Stimulated activated naive CD8-positive, alpha-beta T cell treated with anti-CD3 and anti-CD28 coated beads, Interleukin-15, amount 100 ng/mL, for 72 hours (primary cell): ENCODE data around the gene PGAP2.
"Not testable (repeated sequence)": the region's sequence is repeated elsewhere in the genome, so short reads cannot be mapped to it uniquely, and the experiment has no call there.

Experiments
- ATAC-seq: fragments of 150-1000 bp; cut with Tn5 transposase; 2 replicates; pipeline ENCODE4 v1.10.0; 2021; ENCODE audit warnings: mild to moderate bottlenecking, moderate library complexity
- DNase-seq, 2 donors: peaks; one replicate each; pipeline ENCODE4 v3.0.0; 2021 to 2022
- H3K27ac Mint-ChIP-seq, 2 donors: one replicate each; pipeline ENCODE4 v1.8.0; 2022; ENCODE audit warnings: mild to moderate bottlenecking in 2 of 2, mixed read lengths in 2 of 2, moderate library complexity in 2 of 2
- H3K27me3 Mint-ChIP-seq: one replicate; pipeline ENCODE4 v1.8.0; 2022; ENCODE audit warnings: mixed read lengths
- H3K4me1 Mint-ChIP-seq: one replicate; pipeline ENCODE4 v1.8.0; 2022; ENCODE audit warnings: mild to moderate bottlenecking, mixed read lengths
- H3K4me3 Mint-ChIP-seq, 2 donors: one replicate each; pipeline ENCODE4 v1.8.0; 2022; ENCODE audit warnings: mild to moderate bottlenecking in 2 of 2, mixed read lengths in 2 of 2, moderate library complexity in 1 of 2
- H3K9me3 Mint-ChIP-seq, 2 donors: one replicate each; pipeline ENCODE4 v1.8.0; 2022; ENCODE audit warnings: mixed read lengths in 2 of 2

PGAP2 gene

GRCh38 chr11:3855808-3856491 is 47.6 kb downstream of the PGAP2 start:
- Mint-ChIP-seq H3K4me1 (peaks cover 69% of the 10 kb centered on the region), H3K27ac (peak overlapping the region; percentile 98), H3K4me3 (peak overlapping the region; percentile 97 to 99), H3K9me3 (no peaks in the 10 kb centered on the region), H3K27me3 (no peaks in the 10 kb centered on the region)
- ATAC-seq = peak; percentile 31
- peak; percentile 68 to 76 for DNase-seq

- no peak for ATAC-seq
- Mint-ChIP-seq H3K4me3 (peak overlapping the region; percentile 97 to 99), H3K27ac (peak overlapping the region; percentile 98), H3K9me3 (no peaks in the 10 kb centered on the region), H3K4me1 (peaks cover 80% of the 10 kb centered on the region), H3K27me3 (no peaks in the 10 kb centered on the region)
- no peak for DNase-seq
Measured at GRCh38 chr11:3856856-3857553, 48.6 kb downstream of the PGAP2 start.

- H3K9me3 Mint-ChIP-seq = no peaks in the 10 kb centered on the region
- no peak for ATAC-seq
- H3K27ac Mint-ChIP-seq = peak overlapping the region in 1 of 2 donors; percentile 98
- peak overlapping the region; percentile 97 to 99 for H3K4me3 Mint-ChIP-seq
- H3K27me3 Mint-ChIP-seq = no peaks in the 10 kb centered on the region
- H3K4me1 Mint-ChIP-seq = peaks cover 81% of the 10 kb centered on the region
- no peak for DNase-seq
Measured at GRCh38 chr11:3857628-3858027, 49.3 kb downstream of the PGAP2 start.

- DNase-seq (peak; percentile 41 to 42), ATAC-seq (no peak)
- Mint-ChIP-seq H3K4me1 (peaks cover 77% of the 10 kb centered on the region), H3K27me3 (no peaks in the 10 kb centered on the region), H3K27ac (peak overlapping the region; percentile 84 to 96), H3K4me3 (peak overlapping the region; percentile 97 to 99), H3K9me3 (no peaks in the 10 kb centered on the region)
Measured at GRCh38 chr11:3859373-3859881, 51.1 kb downstream of the PGAP2 start.

GRCh38 chr11:3860375-3860774 is 52.0 kb downstream of the PGAP2 start:
- DNase-seq = no peak
- Mint-ChIP-seq H3K27ac (peak overlapping the region; percentile 42 to 66), H3K27me3 (no peaks in the 10 kb centered on the region), H3K4me3 (peak overlapping the region; percentile 97 to 99), H3K9me3 (no peaks in the 10 kb centered on the region), H3K4me1 (peaks cover 81% of the 10 kb centered on the region)
- ATAC-seq = peak; percentile 27

- not testable (repeated sequence) for H3K27me3 Mint-ChIP-seq, H3K9me3 Mint-ChIP-seq, DNase-seq
- peak; percentile 72 for ATAC-seq
- peak overlapping the region; percentile 42 to 92 for H3K27ac Mint-ChIP-seq
- peak overlapping the region; percentile 97 to 99 for H3K4me3 Mint-ChIP-seq
- peaks cover 87% of the 10 kb centered on the region for H3K4me1 Mint-ChIP-seq
Measured at GRCh38 chr11:3860898-3861393, 52.6 kb downstream of the PGAP2 start.

GRCh38 chr11:3861683-3862082 is 53.3 kb downstream of the PGAP2 start:
- H3K4me1 Mint-ChIP-seq = peaks cover 94% of the 10 kb centered on the region
- DNase-seq (peak; percentile 24 to 35), ATAC-seq (peak; percentile 57)
- peak overlapping the region; percentile 91 to 92 for H3K27ac Mint-ChIP-seq
- no peaks in the 10 kb centered on the region for H3K27me3 Mint-ChIP-seq
- H3K9me3 Mint-ChIP-seq = no peaks in the 10 kb centered on the region
- peak overlapping the region; percentile 97 to 99 for H3K4me3 Mint-ChIP-seq

GRCh38 chr11:3865388-3866193 is 57.2 kb downstream of the PGAP2 start:
- Mint-ChIP-seq H3K4me3 (peak overlapping the region; percentile 9 to 62), H3K27me3 (no peaks in the 10 kb centered on the region), H3K27ac (peak overlapping the region; percentile 51 to 83), H3K9me3 (no peaks in the 10 kb centered on the region), H3K4me1 (peaks cover 95% of the 10 kb centered on the region)
- ATAC-seq = no peak
- no peak for DNase-seq

GRCh38 chr11:3866206-3866605 is 57.8 kb downstream of the PGAP2 start:
- Mint-ChIP-seq H3K4me1 (peaks cover 95% of the 10 kb centered on the region), H3K27ac (peak overlapping the region; percentile 23 to 73), H3K9me3 (no peaks in the 10 kb centered on the region), H3K4me3 (peak overlapping the region; percentile 9 to 62), H3K27me3 (no peaks in the 10 kb centered on the region)
- no peak for DNase-seq
- ATAC-seq = no peak

GRCh38 chr11:3866836-3867208 is 58.5 kb downstream of the PGAP2 start:
- DNase-seq (no peak), ATAC-seq (no peak)
- Mint-ChIP-seq H3K4me1 (peaks cover 95% of the 10 kb centered on the region), H3K27ac (peak overlapping the region; percentile 23 to 92), H3K9me3 (no peaks in the 10 kb centered on the region), H3K27me3 (no peaks in the 10 kb centered on the region), H3K4me3 (peak overlapping the region; percentile 54 to 58)

GRCh38 chr11:3867209-3868091 is 59.1 kb downstream of the PGAP2 start:
- ATAC-seq (peak; percentile 78), DNase-seq (peak; percentile 13 to 51)
- H3K4me1 Mint-ChIP-seq = peaks cover 93% of the 10 kb centered on the region
- H3K27ac Mint-ChIP-seq = peak overlapping the region; percentile 51 to 92
- H3K4me3 Mint-ChIP-seq = peak overlapping the region; percentile 54 to 58
- no peaks in the 10 kb centered on the region for H3K27me3 Mint-ChIP-seq
- no peaks in the 10 kb centered on the region for H3K9me3 Mint-ChIP-seq

- Mint-ChIP-seq H3K9me3 (no peaks in the 10 kb centered on the region), H3K4me1 (peaks cover 86% of the 10 kb centered on the region), H3K4me3 (no peak overlapping the region), H3K27me3 (no peaks in the 10 kb centered on the region), H3K27ac (no peak overlapping the region)
- DNase-seq (no peak), ATAC-seq (no peak)
Measured at GRCh38 chr11:3873712-3874349, 65.5 kb downstream of the PGAP2 start.
